H1 (cell line): ENCODE results near the gene MEF2C. TPM values are rescaled to one million over a fixed set of nuclear protein-coding genes. Genes with fewer than 3 reads are reported as not detected.

ENCODE experiments used
- EZH2 ChIP-seq: fragments of 200-600 bp; sonication (generic); IDR thresholded peaks from 2 replicates; pipeline ENCODE4 v1.7.1; 2012; ENCODE audit warnings: low read depth, mild to moderate bottlenecking, moderate library complexity, low read length, inconsistent platforms; ENCODE audit not compliant: severe bottlenecking
- KDM1A ChIP-seq: fragments of 200-600, 300-600 bp; sonication (generic); IDR thresholded peaks from 2 replicates; pipeline ENCODE4 v1.7.1; 2016; ENCODE audit warnings: mild to moderate bottlenecking, low read length, borderline replicate concordance
- NANOG ChIP-seq: IDR thresholded peaks from 2 replicates; pipeline ENCODE4 v1.6.1; 2011; ENCODE audit warnings: low read length, low read depth, mild to moderate bottlenecking, inconsistent platforms; ENCODE audit not compliant: insufficient read depth, poor library complexity, severe bottlenecking
- SIRT6 ChIP-seq: IDR thresholded peaks from one replicate; pipeline ENCODE4 v1.7.1; 2012; ENCODE audit warnings: low read length, inconsistent platforms
- SP2 ChIP-seq: IDR thresholded peaks from 2 replicates; pipeline ENCODE4 v1.6.1; 2012; ENCODE audit warnings: mild to moderate bottlenecking, low read length, inconsistent platforms
- SP4 ChIP-seq: IDR thresholded peaks from 2 replicates; pipeline ENCODE4 v1.6.1; 2012; ENCODE audit warnings: low read length, inconsistent platforms
- YY1 ChIP-seq: IDR thresholded peaks from 2 replicates; pipeline ENCODE4 v1.6.1; 2011; ENCODE audit warnings: low read depth, mild to moderate bottlenecking, low read length
- polyA plus RNA-seq, 7 experiments: library from polyadenylated mRNA; depleted of rRNA in 3 of 7; stranded (reverse) in 5 of 7; unstranded in 2 of 7; fragments of >200 nt in 5 of 7; fragments of 200-250 nt in 2 of 7; gene quantifications; 1 replicate in 5 of 7; 2 replicates in 1 of 7; 4 replicates in 1 of 7; pipeline versions ENCODE4 v1.2.1 to v1.2.3, GENCODE V29; 2011 to 2013; ENCODE audit warnings: missing spikeins in 2 of 7, mixed read lengths in 2 of 7
- total RNA-seq: library from RNA; stranded (reverse); fragmentation: NEBNext Ultra II Directional; extraction: Animal tissue kit (Norgen Biotek cat#: 25700); gene quantifications from 2 replicates; pipeline ENCODE4 v1.2.1, GENCODE V29; 2021

MEF2C gene
- total and polyA plus RNA-seq, 2 of the 8 experiments (the other 6 are each of a cell fraction or from before 2014, with no cell fraction given): 0.59 to 0.99 TPM

GRCh38 chr5:88758184-88758583 is 124.8 kb downstream of the MEF2C start (continued):
- TF ChIP-seq SIRT6: no peak
- no peak for TF ChIP-seq KDM1A
- TF ChIP-seq YY1: no peak
- TF ChIP-seq NANOG: no peak
- TF ChIP-seq SP4: no peak
- no peak for TF ChIP-seq EZH2
- no peak for TF ChIP-seq SP2
